IMR-90 (cell line): Measurements from ENCODE around the gene ITGB2. TPM values are rescaled to one million over a fixed set of nuclear protein-coding genes. Genes with fewer than 3 reads are reported as not detected.

ENCODE experiments used
- ATAC-seq: fragments of 200-7000 bp; cut with Tn5 transposase; 2 replicates; pipeline ENCODE4 v1.9.1; 2020; ENCODE audit warnings: low read depth, mild to moderate bottlenecking, moderate library complexity
- BruUV-seq: library from RNA; stranded (reverse); fragments of 400-500 nt; replicated peaks from 2 replicates; lab custom pipeline; 2021; lab: Mats Ljungman, UMichigan
- CTCF ChIA-PET: fragments of 300-600 bp; formaldehyde crosslinking; extraction: SDS; loops from one replicate; lab custom pipeline; 2021; ENCODE audit warnings: antibody characterized with exemption; lab: Yijun Ruan, JAX
- POLR2A ChIA-PET: fragments of 300-600 bp; sonication (Branson Sonifier 250); formaldehyde crosslinking; loops from one replicate; lab custom pipeline; 2022; ENCODE audit warnings: antibody characterized with exemption; ENCODE audit not compliant: unreplicated experiment; lab: Charles Lee
- DNase-seq: peaks from one replicate; pipeline ENCODE4 v3.0.0; 2013
- H2AFZ ChIP-seq: replicated peaks from 2 replicates; pipeline ENCODE3; 2013; ENCODE audit warnings: low read length, mild to moderate bottlenecking; ENCODE audit not compliant: poor library complexity
- H2AK5ac ChIP-seq: 2 replicates; pipeline ENCODE4 v1.6.1; 2013; ENCODE audit warnings: low read depth, low read length, inconsistent platforms
- H2AK9ac ChIP-seq: replicated peaks from 2 replicates; pipeline ENCODE3; 2013; ENCODE audit warnings: mild to moderate bottlenecking, low read depth, low read length, moderate library complexity; ENCODE audit not compliant: poor library complexity
- H2BK120ac ChIP-seq: 2 replicates; pipeline ENCODE4 v1.6.1; 2013; ENCODE audit warnings: low read depth, low read length, inconsistent platforms
- H2BK15ac ChIP-seq: 3 replicates; pipeline ENCODE4 v1.6.1; 2013; ENCODE audit warnings: low read depth, low read length, inconsistent platforms
- H2BK20ac ChIP-seq: 2 replicates; pipeline ENCODE4 v1.6.1; 2013; ENCODE audit warnings: low read depth, mild to moderate bottlenecking, inconsistent platforms, low read length, moderate library complexity
- H2BK5ac ChIP-seq: 2 replicates; pipeline ENCODE4 v1.6.1; 2013; ENCODE audit warnings: mild to moderate bottlenecking, low read depth, low read length, inconsistent platforms; ENCODE audit not compliant: poor library complexity, severe bottlenecking
- H3K14ac ChIP-seq: replicated peaks from 2 replicates; pipeline ENCODE4 v1.6.1; 2013; ENCODE audit warnings: low read depth, low read length, inconsistent platforms
- H3K18ac ChIP-seq: 2 replicates; pipeline ENCODE4 v1.6.1; 2013; ENCODE audit warnings: low read depth, low read length, control low read depth
- H3K23ac ChIP-seq: 2 replicates; pipeline ENCODE4 v1.6.1; 2013; ENCODE audit warnings: low read depth, low read length, inconsistent platforms
- H3K27ac ChIP-seq: 2 replicates; pipeline ENCODE4 v1.5.1; 2013; ENCODE audit warnings: mild to moderate bottlenecking, control low read depth, low read length; ENCODE audit not compliant: insufficient read depth
- H3K27me3 ChIP-seq: 2 replicates; pipeline ENCODE4 v1.6.1; 2013; ENCODE audit warnings: low read length; ENCODE audit not compliant: control insufficient read depth, insufficient read depth
- H3K36me3 ChIP-seq: 2 replicates; pipeline ENCODE4 v1.6.1; 2013; ENCODE audit warnings: low read length, mixed read lengths; ENCODE audit not compliant: control insufficient read depth, insufficient read depth
- H3K4ac ChIP-seq: 2 replicates; pipeline ENCODE4 v1.6.1; 2013; ENCODE audit warnings: low read depth, low read length, inconsistent platforms
- H3K4me1 ChIP-seq: 2 replicates; pipeline ENCODE4 v1.6.1; 2013; ENCODE audit warnings: low read length, mixed read lengths; ENCODE audit not compliant: control insufficient read depth, insufficient read depth
- H3K4me2 ChIP-seq: 2 replicates; pipeline ENCODE4 v1.6.1; 2013; ENCODE audit warnings: low read depth, mild to moderate bottlenecking, control low read depth, low read length, moderate library complexity
- H3K4me3 ChIP-seq: 2 replicates; pipeline ENCODE4 v1.5.1; 2013; ENCODE audit warnings: low read depth, mild to moderate bottlenecking, control low read depth, low read length, moderate library complexity; ENCODE audit not compliant: insufficient read depth
- H3K56ac ChIP-seq: 2 replicates; pipeline ENCODE4 v1.6.1; 2013; ENCODE audit warnings: low read length, inconsistent platforms; ENCODE audit not compliant: insufficient read depth; ENCODE audit errors: extremely low read depth
- H3K79me1 ChIP-seq, 2 experiments: 2 replicates each; pipeline ENCODE4 v1.6.1; 2013; ENCODE audit warnings: low read length in 2 of 2, inconsistent platforms in 1 of 2, low read depth in 1 of 2
- H3K9ac ChIP-seq: 2 replicates; pipeline ENCODE4 v1.6.1; 2013; ENCODE audit warnings: low read depth, low read length, control low read depth
- H3K9me1 ChIP-seq: 2 replicates; pipeline ENCODE4 v1.6.1; 2013; ENCODE audit warnings: low read length, inconsistent platforms; ENCODE audit not compliant: insufficient read depth
- H3K9me3 ChIP-seq: 2 replicates; pipeline ENCODE4 v1.6.1; 2013; ENCODE audit warnings: low read length; ENCODE audit not compliant: control insufficient read depth, insufficient read depth
- H4K20me1 ChIP-seq: 2 replicates; pipeline ENCODE4 v1.6.1; 2013; ENCODE audit warnings: low read length, inconsistent platforms; ENCODE audit not compliant: insufficient read depth
- H4K5ac ChIP-seq: 2 replicates; pipeline ENCODE4 v1.6.1; 2013; ENCODE audit warnings: mild to moderate bottlenecking, low read depth, low read length, control low read depth
- H4K8ac ChIP-seq, 2 experiments: 2 replicates each; pipeline ENCODE4 v1.6.1; 2013; ENCODE audit warnings: low read depth in 2 of 2, low read length in 2 of 2, control low read depth in 1 of 2, inconsistent platforms in 1 of 2
- H4K91ac ChIP-seq: 2 replicates; pipeline ENCODE4 v1.6.1; 2013; ENCODE audit warnings: low read depth, low read length, inconsistent platforms; ENCODE audit not compliant: insufficient read depth
- BHLHE40 ChIP-seq: fragments of 150-350 bp; IDR thresholded peaks from 2 replicates; pipeline ENCODE4 v1.6.1; 2016; ENCODE audit warnings: mild to moderate bottlenecking, low read depth, low read length
- CEBPB ChIP-seq: IDR thresholded peaks from 2 replicates; pipeline ENCODE4 v1.6.1; 2012; ENCODE audit warnings: low read depth, low read length, improper control_type of control experiment
- CHD1 ChIP-seq: IDR thresholded peaks from 2 replicates; pipeline ENCODE4 v1.6.1; 2012; ENCODE audit warnings: low read depth, low read length, improper control_type of control experiment
- ELK1 ChIP-seq: fragments of 150-350 bp; IDR thresholded peaks from 2 replicates; pipeline ENCODE4 v1.6.1; 2016; ENCODE audit warnings: low read depth, mild to moderate bottlenecking, low read length, moderate library complexity, borderline replicate concordance
- FOS ChIP-seq: fragments of 150-350 bp; IDR thresholded peaks from 2 replicates; pipeline ENCODE4 v1.6.1; 2016; ENCODE audit warnings: low read depth, low read length
- MAFK ChIP-seq: IDR thresholded peaks from 2 replicates; pipeline ENCODE4 v1.6.1; 2012; ENCODE audit warnings: low read depth, low read length, improper control_type of control experiment
- MAZ ChIP-seq: IDR thresholded peaks from 2 replicates; pipeline ENCODE4 v1.6.1; 2012; ENCODE audit warnings: low read depth, mild to moderate bottlenecking, low read length, improper control_type of control experiment, moderate library complexity, borderline replicate concordance
- MXI1 ChIP-seq: IDR thresholded peaks from 2 replicates; pipeline ENCODE4 v1.6.1; 2012; ENCODE audit warnings: low read depth, mild to moderate bottlenecking, low read length, moderate library complexity, borderline replicate concordance
- NFE2L2 ChIP-seq: fragments of 150-350 bp; IDR thresholded peaks from 2 replicates; pipeline ENCODE4 v1.6.1; 2016; ENCODE audit warnings: low read depth, mild to moderate bottlenecking, low read length
- RAD21 ChIP-seq: IDR thresholded peaks from 2 replicates; pipeline ENCODE4 v1.6.1; 2012; ENCODE audit warnings: low read length, improper control_type of control experiment
- RCOR1 ChIP-seq: IDR thresholded peaks from 2 replicates; pipeline ENCODE4 v1.6.1; 2012; ENCODE audit warnings: mild to moderate bottlenecking, low read length, improper control_type of control experiment; ENCODE audit not compliant: insufficient replicate concordance
- RFX5 ChIP-seq: IDR thresholded peaks from 2 replicates; pipeline ENCODE4 v1.8.0; 2012; ENCODE audit warnings: low read depth, mild to moderate bottlenecking, low read length, moderate library complexity
- USF2 ChIP-seq: fragments of 150-350 bp; IDR thresholded peaks from 2 replicates; pipeline ENCODE4 v1.6.1; 2017; ENCODE audit warnings: mild to moderate bottlenecking, antibody characterized with exemption, low read length, low read depth
- WGBS, 2 experiments: methylation state at CpG; one replicate each; pipeline versions ENCODE4 v1.1.5 to v1.1.7; 2013; ENCODE audit warnings: missing lambda C conversion rate in 2 of 2; ENCODE audit not compliant: insufficient read length in 1 of 2; ENCODE audit errors: extremely low coverage in 2 of 2; 5-methylcytosine and 5-hydroxymethylcytosine counted together
- dilution Hi-C: fragments of 300-500 bp; cut with HindIII; formaldehyde crosslinking; loops from one replicate; pipeline ENCODE4 v1.14.3; 2018; ENCODE audit warnings: low sequenced_read_pairs; ENCODE audit not compliant: unreplicated experiment
- in situ Hi-C: fragments of 300-500 bp; cut with MboI; formaldehyde crosslinking; loops from 3 replicates; pipeline ENCODE4 v1.14.3; 2019; ENCODE audit warnings: low sequenced_read_pairs, inconsistent platforms, mixed read lengths
- intact Hi-C: fragments of 100-400 bp; cut with micrococcal nuclease; formaldehyde crosslinking; loops from 2 replicates; pipeline ENCODE4 v1.10.0; 2022
- polyA plus RNA-seq, 3 experiments: library from polyadenylated mRNA; depleted of rRNA; stranded (reverse); fragments of >200 nt; gene quantifications; 2 replicates each; pipeline ENCODE4 v1.2.3, GENCODE V29; 2012; ENCODE audit warnings: low replicate concordance in 1 of 3
- total RNA-seq: library from RNA; depleted of rRNA; stranded (reverse); fragments of >200 nt; gene quantifications from 2 replicates; pipeline ENCODE4 v1.2.3, GENCODE V29; 2012
- TF ChIP-seq, protein P1 (sequence below): conservative IDR thresholded peaks from 2 replicates; pipeline ENCODE4 v1.5.1; 2012; ENCODE audit warnings: mild to moderate bottlenecking, low read depth, low read length, improper control_type of control experiment

ITGB2 gene
- total and polyA plus RNA-seq, 2 of the 4 experiments (the other 2 are of a cell fraction): 0.14 TPM; not detected in 1

- Histone ChIP-seq H4K8ac (no peak overlapping the region), H3K4ac (no peak overlapping the region), H2BK15ac (no peak overlapping the region), H3K56ac (no peak overlapping the region), H4K20me1 (no peaks in the 10 kb centered on the region), H3K27ac (no peak overlapping the region), H4K5ac (no peak overlapping the region), H2BK120ac (no peak overlapping the region), H3K23ac (no peak overlapping the region), H3K36me3 (no peaks in the 10 kb centered on the region), H3K18ac (no peak overlapping the region), H4K91ac (no peak overlapping the region), H2AK9ac (no peak overlapping the region), H2AFZ (peak overlapping the region; percentile 19), H2AK5ac (no peak overlapping the region), H3K9me1 (no peaks in the 10 kb centered on the region), H3K79me1 (no peaks in the 10 kb centered on the region), H3K4me1 (peaks cover 5% of the 10 kb centered on the region; the same call in 1 of the 2 replicates), H2BK20ac (no peak overlapping the region), H3K27me3 (peaks cover 28% of the 10 kb centered on the region), H3K9me3 (no peaks in the 10 kb centered on the region), H3K9ac (no peak overlapping the region), H2BK5ac (no peak overlapping the region), H3K4me2 (no peak overlapping the region), H3K4me3 (no peak overlapping the region), H3K14ac (no peak overlapping the region)
- DNase-seq (no peak), ATAC-seq (no peak)
- no TSS peak for BruUV-seq
- CTCF ChIA-PET: no interaction called here
- intact Hi-C loops (no loop called here), in situ Hi-C loops (no loop called here), dilution Hi-C loops (no loop called here)
- POLR2A ChIA-PET: no interaction called here
- WGBS, 2 experiments: 77% methylated on average over 12 of the region's 30 CpGs; no CpG with 5 or more reads in 1 of the 2 experiments
- TF ChIP-seq NFE2L2 (no peak), RAD21 (no peak), MXI1 (no peak), MAZ (no peak), RFX5 (no peak), FOS (no peak), BHLHE40 (no peak), CEBPB (no peak), ELK1 (no peak), USF2 (no peak), MAFK (no peak), CHD1 (no peak), RCOR1 (no peak)
- TF ChIP-seq, protein P1, sequence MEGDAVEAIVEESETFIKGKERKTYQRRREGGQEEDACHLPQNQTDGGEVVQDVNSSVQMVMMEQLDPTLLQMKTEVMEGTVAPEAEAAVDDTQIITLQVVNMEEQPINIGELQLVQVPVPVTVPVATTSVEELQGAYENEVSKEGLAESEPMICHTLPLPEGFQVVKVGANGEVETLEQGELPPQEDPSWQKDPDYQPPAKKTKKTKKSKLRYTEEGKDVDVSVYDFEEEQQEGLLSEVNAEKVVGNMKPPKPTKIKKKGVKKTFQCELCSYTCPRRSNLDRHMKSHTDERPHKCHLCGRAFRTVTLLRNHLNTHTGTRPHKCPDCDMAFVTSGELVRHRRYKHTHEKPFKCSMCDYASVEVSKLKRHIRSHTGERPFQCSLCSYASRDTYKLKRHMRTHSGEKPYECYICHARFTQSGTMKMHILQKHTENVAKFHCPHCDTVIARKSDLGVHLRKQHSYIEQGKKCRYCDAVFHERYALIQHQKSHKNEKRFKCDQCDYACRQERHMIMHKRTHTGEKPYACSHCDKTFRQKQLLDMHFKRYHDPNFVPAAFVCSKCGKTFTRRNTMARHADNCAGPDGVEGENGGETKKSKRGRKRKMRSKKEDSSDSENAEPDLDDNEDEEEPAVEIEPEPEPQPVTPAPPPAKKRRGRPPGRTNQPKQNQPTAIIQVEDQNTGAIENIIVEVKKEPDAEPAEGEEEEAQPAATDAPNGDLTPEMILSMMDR: no peak
These were observed 82.4 kb downstream of the ITGB2 start for GRCh38 chr21:44838039-44838895.
